Peyer's patch (tissue), 4 donors: ENCODE results near the gene ZG16. TPM values are rescaled to one million over a fixed set of nuclear protein-coding genes. Genes with fewer than 3 reads are reported as not detected.
"Not testable (repeated sequence)": the region's sequence is repeated elsewhere in the genome, so short reads cannot be mapped to it uniquely, and the experiment has no call there.

Experiments used
- DNase-seq, 3 donors: peaks; one replicate each; pipeline ENCODE4 v3.0.0-alpha.2; 2017 to 2019
- H3K27ac ChIP-seq, 4 donors: fragments of 200-600 bp; sonication (generic); one replicate each; pipeline ENCODE4 v1.5.1; 2016 to 2019
- H3K27me3 ChIP-seq, 2 donors: fragments of 200-600 bp; sonication (generic); one replicate each; pipeline ENCODE4 v1.5.1; 2019
- H3K36me3 ChIP-seq, 3 donors: fragments of 200-600 bp; sonication (generic); one replicate each; pipeline ENCODE4 v1.5.1; 2016 to 2019
- H3K4me1 ChIP-seq, 4 donors: fragments of 200-600 bp; sonication (generic); one replicate each; pipeline ENCODE4 v1.5.1; 2016 to 2019
- H3K4me3 ChIP-seq, 4 donors: fragments of 200-600 bp; sonication (generic); 1 replicate in 3 of 4; 2 replicates in 1 of 4; pipeline ENCODE4 v1.5.1; 2016 to 2019; ENCODE audit warnings: mild to moderate bottlenecking in 1 of 4
- H3K9me3 ChIP-seq, 4 donors: fragments of 200-600 bp; sonication (generic); one replicate each; pipeline ENCODE4 v1.5.1; 2016 to 2019; ENCODE audit warnings: mild to moderate bottlenecking in 1 of 4
- POLR2A ChIP-seq, 2 donors: fragments of 450-650 bp; IDR thresholded peaks; one replicate each; pipeline ENCODE4 v1.5.1; 2017; ENCODE audit warnings: antibody characterized with exemption in 2 of 2, mild to moderate bottlenecking in 2 of 2, moderate library complexity in 2 of 2
- total RNA-seq, 4 donors: library from RNA; depleted of rRNA; stranded (reverse); fragments of >200 nt; gene quantifications; one replicate each; pipeline ENCODE4 v1.1.0, GENCODE V29; 2016
- TF ChIP-seq, protein P1 (sequence below), 6 experiments: fragments of 450-650 bp in 4 of 6; fragments of 200-600 bp in 2 of 6; sonication (generic) in 1 of 6; IDR thresholded peaks; one replicate each; pipeline ENCODE4 v1.5.1; 2017 to 2019; ENCODE audit warnings: antibody characterized with exemption in 6 of 6, mild to moderate bottlenecking in 3 of 6, moderate library complexity in 1 of 6

Gene ZG16
- total RNA-seq, 4 donors from 2014 or later = 9.9 to 585 (median 158) TPM

GRCh38 chr16:29745853-29746345 lies 32.2 kb upstream of the ZG16 start, which contains the start of gene C16orf54:
TSS of gene C16orf54 (minus strand) at chr16:29745990. CDS start at chr16:29744951, 1,039 bp downstream.
- peak; percentile 69 to 96 (median 95) for DNase-seq
- TF ChIP-seq POLR2A (IDR thresholded peaks at IDR 0.05) = no peak
- TF ChIP-seq, protein P1, sequence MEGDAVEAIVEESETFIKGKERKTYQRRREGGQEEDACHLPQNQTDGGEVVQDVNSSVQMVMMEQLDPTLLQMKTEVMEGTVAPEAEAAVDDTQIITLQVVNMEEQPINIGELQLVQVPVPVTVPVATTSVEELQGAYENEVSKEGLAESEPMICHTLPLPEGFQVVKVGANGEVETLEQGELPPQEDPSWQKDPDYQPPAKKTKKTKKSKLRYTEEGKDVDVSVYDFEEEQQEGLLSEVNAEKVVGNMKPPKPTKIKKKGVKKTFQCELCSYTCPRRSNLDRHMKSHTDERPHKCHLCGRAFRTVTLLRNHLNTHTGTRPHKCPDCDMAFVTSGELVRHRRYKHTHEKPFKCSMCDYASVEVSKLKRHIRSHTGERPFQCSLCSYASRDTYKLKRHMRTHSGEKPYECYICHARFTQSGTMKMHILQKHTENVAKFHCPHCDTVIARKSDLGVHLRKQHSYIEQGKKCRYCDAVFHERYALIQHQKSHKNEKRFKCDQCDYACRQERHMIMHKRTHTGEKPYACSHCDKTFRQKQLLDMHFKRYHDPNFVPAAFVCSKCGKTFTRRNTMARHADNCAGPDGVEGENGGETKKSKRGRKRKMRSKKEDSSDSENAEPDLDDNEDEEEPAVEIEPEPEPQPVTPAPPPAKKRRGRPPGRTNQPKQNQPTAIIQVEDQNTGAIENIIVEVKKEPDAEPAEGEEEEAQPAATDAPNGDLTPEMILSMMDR (IDR thresholded peaks at IDR 0.05) = no peak
- no peaks in the 10 kb centered on the region for H3K36me3 ChIP-seq
- H3K27ac ChIP-seq = peak within 1 kb of the TSS; percentile 78 to 92 (median 80)
- peaks cover 0 to 23% (median 17%) of the 10 kb centered on the region in 4 donors for H3K4me1 ChIP-seq
- H3K27me3 ChIP-seq = no peaks in the 10 kb centered on the region
- no peaks in the 10 kb centered on the region for H3K9me3 ChIP-seq
- peak within 1 kb of the TSS; percentile 47 to 66 (median 54) for H3K4me3 ChIP-seq

DNA sequence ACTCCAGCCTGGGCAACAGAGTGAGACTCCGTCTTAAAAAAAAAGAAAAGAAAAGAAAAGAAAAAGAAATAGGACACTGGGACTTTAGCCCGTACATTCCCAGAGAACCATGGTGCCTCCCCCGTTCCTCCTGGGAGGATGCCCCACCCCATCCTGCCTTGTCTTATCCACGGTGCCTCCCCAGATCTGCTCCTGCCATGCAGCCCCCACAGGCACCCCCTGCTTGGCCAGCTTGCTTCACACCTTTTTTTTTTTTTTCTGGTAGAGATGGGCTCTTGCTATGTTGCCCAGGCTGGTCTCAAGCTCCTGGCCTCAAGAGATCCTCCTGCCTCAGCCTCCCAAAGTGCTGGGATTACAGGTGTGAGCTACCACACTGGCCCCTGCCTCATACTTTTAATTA lies 31.5 kb upstream of the ZG16 start:
- H3K4me1 ChIP-seq = peaks cover 0 to 20% (median 17%) of the 10 kb centered on the region in 4 donors
- H3K9me3 ChIP-seq, H3K27me3 ChIP-seq, DNase-seq, H3K36me3 ChIP-seq: not testable (repeated sequence)
- H3K27ac ChIP-seq = peak overlapping the region; percentile 49 to 92 (median 66)
- peak overlapping the region in 1 of 4 donors; percentile 66 for H3K4me3 ChIP-seq

GRCh38 chr16:29747947-29748759 lies 29.9 kb upstream of the ZG16 start:
- H3K27me3 ChIP-seq = no peaks in the 10 kb centered on the region
- no peaks in the 10 kb centered on the region for H3K36me3 ChIP-seq
- H3K4me3 ChIP-seq = no peak overlapping the region
- no peak for DNase-seq
- H3K4me1 ChIP-seq = peaks cover 0 to 20% (median 15%) of the 10 kb centered on the region in 4 donors
- H3K27ac ChIP-seq = peak overlapping the region in 3 of 4 donors; percentile 35 to 92 (median 49)
- H3K9me3 ChIP-seq = no peaks in the 10 kb centered on the region
- TF ChIP-seq POLR2A (IDR thresholded peaks at IDR 0.05) = no peak
- TF ChIP-seq, protein P1 (IDR thresholded peaks at IDR 0.05) = no peak

GRCh38 chr16:29748760-29749149 lies 29.3 kb upstream of the ZG16 start:
- not testable (repeated sequence) for H3K9me3 ChIP-seq, H3K4me3 ChIP-seq, H3K27me3 ChIP-seq, DNase-seq, H3K36me3 ChIP-seq
- H3K27ac ChIP-seq = peak overlapping the region in 2 of 4 donors; percentile 35 to 49
- H3K4me1 ChIP-seq = peaks cover 0 to 15% (median 12%) of the 10 kb centered on the region in 4 donors

DNA sequence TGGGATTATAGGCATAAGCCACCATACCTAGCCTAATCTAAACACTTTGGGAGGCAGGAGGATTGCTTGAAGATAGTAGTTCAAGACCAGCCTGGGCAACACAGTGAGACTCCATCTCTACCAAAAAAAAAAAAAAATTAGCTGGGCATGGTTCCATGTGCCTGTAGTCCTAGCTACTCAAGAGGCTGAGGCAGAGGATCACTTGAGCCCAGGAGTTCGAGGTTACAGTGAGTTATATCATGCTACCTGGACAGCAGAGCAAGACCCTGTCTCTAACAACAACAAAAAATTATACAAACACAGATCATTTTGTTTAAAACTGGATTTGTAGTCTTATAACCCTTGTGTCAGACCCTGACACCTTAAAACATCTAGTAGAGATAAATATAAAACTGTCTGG lies 24.5 kb upstream of the ZG16 start:
- Histone ChIP-seq H3K4me3 (no peak overlapping the region), H3K9me3 (no peaks in the 10 kb centered on the region), H3K4me1 (peaks cover 0 to under 1% (median 0%) of the 10 kb centered on the region in 4 donors), H3K27me3 (no peaks in the 10 kb centered on the region), H3K36me3 (no peaks in the 10 kb centered on the region), H3K27ac (no peak overlapping the region)
- DNase-seq = no peak
- TF ChIP-seq POLR2A (IDR thresholded peaks at IDR 0.05) = no peak
- TF ChIP-seq, protein P1 (IDR thresholded peaks at IDR 0.05) = no peak

- DNase-seq = no peak
- no peak overlapping the region for H3K27ac ChIP-seq
- H3K4me1 ChIP-seq = no peaks in the 10 kb centered on the region
- TF ChIP-seq, protein P1 (IDR thresholded peaks at IDR 0.05) = no peak
- no peak for TF ChIP-seq POLR2A (IDR thresholded peaks at IDR 0.05)
- H3K36me3 ChIP-seq = no peaks in the 10 kb centered on the region
- H3K27me3 ChIP-seq = no peaks in the 10 kb centered on the region
- no peak overlapping the region for H3K4me3 ChIP-seq
- H3K9me3 ChIP-seq = no peaks in the 10 kb centered on the region
Measured at GRCh38 chr16:29756654-29757053, 21.4 kb upstream of the ZG16 start.

GRCh38 chr16:29757086-29757485 lies 21.0 kb upstream of the ZG16 start:
- not testable (repeated sequence) for H3K27ac ChIP-seq, H3K9me3 ChIP-seq, H3K27me3 ChIP-seq, H3K4me1 ChIP-seq, DNase-seq, H3K36me3 ChIP-seq, H3K4me3 ChIP-seq
